Thyroid gland (tissue), 4 donors: ENCODE measurements around the gene RXRB.

Experiments used
- CTCF ChIP-seq, 6 experiments: fragments of 200-600 bp in 3 of 6; fragments of 450-650 bp in 3 of 6; sonication (generic) in 3 of 6; IDR thresholded peaks; one replicate each; pipeline ENCODE4 v1.5.1; 2016 to 2019; ENCODE audit warnings: antibody characterized with exemption in 6 of 6, mild to moderate bottlenecking in 2 of 6, inconsistent platforms in 1 of 6, moderate library complexity in 1 of 6
- POLR2A ChIP-seq, 2 donors: fragments of 450-650 bp; IDR thresholded peaks; one replicate each; pipeline ENCODE4 v1.6.1; 2017; ENCODE audit warnings: antibody characterized with exemption in 2 of 2, mild to moderate bottlenecking in 2 of 2, moderate library complexity in 1 of 2

GRCh38 chr6:33154349-33154748, 46.1 kb downstream of the RXRB start:
- TF ChIP-seq CTCF (IDR thresholded peaks at IDR 0.05) (no peak), POLR2A (IDR thresholded peaks at IDR 0.05) (no peak)
